Osteocyte (in vitro differentiated cells): Measurements from ENCODE around the gene EPHB1. TPM values are rescaled to one million over a fixed set of nuclear protein-coding genes. Genes with fewer than 3 reads are reported as not detected.

Experiments used
- DNase-seq: peaks from one replicate; pipeline ENCODE4 v3.0.0; 2021; ENCODE audit warnings: mixed read lengths; ENCODE audit not compliant: unreplicated experiment; ENCODE audit errors: extremely low spot score
- H3K27ac Mint-ChIP-seq: one replicate; pipeline ENCODE4 v1.8.0; 2021; ENCODE audit warnings: mild to moderate bottlenecking, mixed read lengths; ENCODE audit not compliant: unreplicated experiment
- H3K27me3 Mint-ChIP-seq: one replicate; pipeline ENCODE4 v1.8.0; 2021; ENCODE audit warnings: mixed read lengths; ENCODE audit not compliant: unreplicated experiment
- H3K36me3 Mint-ChIP-seq: one replicate; pipeline ENCODE4 v1.8.0; 2021; ENCODE audit warnings: mixed read lengths; ENCODE audit not compliant: unreplicated experiment
- H3K4me1 Mint-ChIP-seq: one replicate; pipeline ENCODE4 v1.8.0; 2021; ENCODE audit warnings: mixed read lengths; ENCODE audit not compliant: unreplicated experiment
- H3K4me3 Mint-ChIP-seq: one replicate; pipeline ENCODE4 v1.8.0; 2021; ENCODE audit warnings: mild to moderate bottlenecking, moderate library complexity, mixed read lengths; ENCODE audit not compliant: unreplicated experiment
- H3K9me3 Mint-ChIP-seq: one replicate; pipeline ENCODE4 v1.8.0; 2021; ENCODE audit warnings: mixed read lengths; ENCODE audit not compliant: unreplicated experiment
- CTCF ChIP-seq: fragments of 200-600 bp; sonication (generic); IDR thresholded peaks from 2 replicates; pipeline ENCODE4 v1.5.0; 2021; ENCODE audit warnings: antibody characterized with exemption, mild to moderate bottlenecking, moderate library complexity
- total RNA-seq: library from RNA; stranded (reverse); gene quantifications from 2 replicates; pipeline ENCODE4 v1.2.1, GENCODE V29; 2021

The EPHB1 gene
- total RNA-seq, 1 donor from 2014 or later = 0.75 TPM

- no peak overlapping the region for H3K27ac Mint-ChIP-seq
- H3K9me3 Mint-ChIP-seq = no peaks in the 10 kb centered on the region
- no peak overlapping the region for H3K4me3 Mint-ChIP-seq
- no peak for DNase-seq
- no peaks in the 10 kb centered on the region for H3K27me3 Mint-ChIP-seq
- TF ChIP-seq CTCF = no peak
- no peaks in the 10 kb centered on the region for H3K4me1 Mint-ChIP-seq
- H3K36me3 Mint-ChIP-seq = no peaks in the 10 kb centered on the region
These were observed 364.7 kb downstream of the EPHB1 start for GRCh38 chr3:135159681-135160247.

- TF ChIP-seq CTCF = no peak
- Mint-ChIP-seq H3K4me3 (no peak overlapping the region), H3K27me3 (no peaks in the 10 kb centered on the region), H3K4me1 (no peaks in the 10 kb centered on the region), H3K9me3 (no peaks in the 10 kb centered on the region), H3K27ac (no peak overlapping the region), H3K36me3 (no peaks in the 10 kb centered on the region)
- no peak for DNase-seq
These were observed 366.4 kb downstream of the EPHB1 start for GRCh38 chr3:135161425-135161824.

- Mint-ChIP-seq H3K4me1 (no peaks in the 10 kb centered on the region), H3K9me3 (no peaks in the 10 kb centered on the region), H3K27me3 (no peaks in the 10 kb centered on the region), H3K4me3 (no peak overlapping the region), H3K36me3 (no peaks in the 10 kb centered on the region), H3K27ac (no peak overlapping the region)
- no peak for DNase-seq
- TF ChIP-seq CTCF = no peak
These were observed 368.6 kb downstream of the EPHB1 start for GRCh38 chr3:135163701-135164100.

- Mint-ChIP-seq H3K9me3 (no peaks in the 10 kb centered on the region), H3K4me3 (no peak overlapping the region), H3K36me3 (no peaks in the 10 kb centered on the region), H3K27me3 (no peaks in the 10 kb centered on the region), H3K4me1 (no peaks in the 10 kb centered on the region), H3K27ac (no peak overlapping the region)
- no peak for DNase-seq
- TF ChIP-seq CTCF = no peak
These were observed 370.2 kb downstream of the EPHB1 start for GRCh38 chr3:135165260-135165659.

GRCh38 chr3:135166266-135166825 lies 371.3 kb downstream of the EPHB1 start:
- DNase-seq = no peak
- H3K4me1 Mint-ChIP-seq = no peaks in the 10 kb centered on the region
- H3K27ac Mint-ChIP-seq = no peak overlapping the region
- H3K4me3 Mint-ChIP-seq = no peak overlapping the region
- H3K27me3 Mint-ChIP-seq = no peaks in the 10 kb centered on the region
- no peaks in the 10 kb centered on the region for H3K9me3 Mint-ChIP-seq
- TF ChIP-seq CTCF = no peak
- no peaks in the 10 kb centered on the region for H3K36me3 Mint-ChIP-seq
